HFFc6 (cell line): ENCODE results near the gene ROBO4. TPM values are rescaled to one million over a fixed set of nuclear protein-coding genes. Genes with fewer than 3 reads are reported as not detected.

ENCODE experiments used
- DNase-seq: peaks from one replicate; pipeline ENCODE4 v3.0.0-alpha.2; 2018
- H3K27ac Mint-ChIP-seq: 2 replicates; pipeline ENCODE4 v1.8.0; 2020; ENCODE audit warnings: mild to moderate bottlenecking, mixed read lengths
- H3K27me3 Mint-ChIP-seq: 2 replicates; pipeline ENCODE4 v1.8.0; 2021; ENCODE audit warnings: mild to moderate bottlenecking, moderate library complexity, mixed read lengths; ENCODE audit not compliant: insufficient read depth
- H3K36me3 Mint-ChIP-seq: 2 replicates; pipeline ENCODE4 v1.8.0; 2021; ENCODE audit warnings: low read depth, mixed read lengths
- H3K4me1 Mint-ChIP-seq: 2 replicates; pipeline ENCODE4 v1.8.0; 2020; ENCODE audit warnings: low read depth, mixed read lengths
- H3K4me3 Mint-ChIP-seq: 2 replicates; pipeline ENCODE4 v1.8.0; 2020; ENCODE audit warnings: mild to moderate bottlenecking, moderate library complexity, mixed read lengths
- H3K9me3 Mint-ChIP-seq: 2 replicates; pipeline ENCODE4 v1.8.0; 2020; ENCODE audit warnings: mild to moderate bottlenecking, mixed read lengths
- CTCF ChIP-seq: fragments of 200-600 bp; sonication (generic); IDR thresholded peaks from 2 replicates; pipeline ENCODE4 v1.5.0; 2021; ENCODE audit warnings: antibody characterized with exemption, mild to moderate bottlenecking
- total RNA-seq, 6 experiments: library from RNA; stranded (reverse); fragmentation: NEBNext Ultra II Directional; extraction: Animal tissue kit (Norgen Biotek cat#: 25700); gene quantifications; 2 replicates in 1 of 6; 3 replicates in 5 of 6; pipeline ENCODE4 v1.2.3, GENCODE V29; 2021

ROBO4 gene
- total RNA-seq, 6 experiments from 2014 or later: 0.46 to 0.63 (median 0.56) TPM

- DNase-seq: no peak
- no peaks in the 10 kb centered on the region for H3K9me3 Mint-ChIP-seq
- no peaks in the 10 kb centered on the region for H3K27me3 Mint-ChIP-seq
- peaks cover 22% of the 10 kb centered on the region for H3K4me1 Mint-ChIP-seq
- H3K27ac Mint-ChIP-seq: no peak overlapping the region
- TF ChIP-seq CTCF: no peak
- no peak overlapping the region for H3K4me3 Mint-ChIP-seq
- no peaks in the 10 kb centered on the region for H3K36me3 Mint-ChIP-seq
Observed at GRCh38 chr11:124937336-124937935, 39.8 kb upstream of the ROBO4 start.

- TF ChIP-seq CTCF: no peak
- H3K27ac Mint-ChIP-seq: no peak within 1 kb of the TSS
- no peaks in the 10 kb centered on the region; the same call in 1 of the 2 replicates for H3K27me3 Mint-ChIP-seq
- DNase-seq: no peak
- H3K36me3 Mint-ChIP-seq: no peaks in the 10 kb centered on the region
- H3K9me3 Mint-ChIP-seq: no peaks in the 10 kb centered on the region
- peaks cover 22% of the 10 kb centered on the region for H3K4me1 Mint-ChIP-seq
- no peak within 1 kb of the TSS for H3K4me3 Mint-ChIP-seq
Observed at GRCh38 chr11:124935548-124936514, 38.2 kb upstream of the ROBO4 start, which contains the start of gene HEPACAM. TSS of gene HEPACAM (minus strand) at chr11:124936047. CDS start at chr11:124936006, 41 bp downstream.

GRCh38 chr11:124934862-124935547 lies 37.3 kb upstream of the ROBO4 start:
- peaks cover 22% of the 10 kb centered on the region for H3K4me1 Mint-ChIP-seq
- H3K36me3 Mint-ChIP-seq: no peaks in the 10 kb centered on the region
- TF ChIP-seq CTCF: peak; percentile 57
- no peak overlapping the region for H3K4me3 Mint-ChIP-seq
- H3K27me3 Mint-ChIP-seq: no peaks in the 10 kb centered on the region; the same call in 1 of the 2 replicates
- H3K27ac Mint-ChIP-seq: no peak overlapping the region
- H3K9me3 Mint-ChIP-seq: no peaks in the 10 kb centered on the region
- DNase-seq: peak; percentile 78

GRCh38 chr11:124930799-124931198 lies 33.1 kb upstream of the ROBO4 start:
- Mint-ChIP-seq H3K4me3 (no peak overlapping the region), H3K27me3 (no peaks in the 10 kb centered on the region; the same call in 1 of the 2 replicates), H3K36me3 (no peaks in the 10 kb centered on the region), H3K4me1 (0 out of 2 replicates have a peak, but pooled peaks cover 2% of the 10 kb centered on the region), H3K27ac (no peak overlapping the region), H3K9me3 (no peaks in the 10 kb centered on the region)
- no peak for DNase-seq
- no peak for TF ChIP-seq CTCF

- no peak overlapping the region for H3K27ac Mint-ChIP-seq
- no peaks in the 10 kb centered on the region; the same call in none of the 2 replicates for H3K27me3 Mint-ChIP-seq
- no peaks in the 10 kb centered on the region for H3K9me3 Mint-ChIP-seq
- no peak overlapping the region for H3K4me3 Mint-ChIP-seq
- DNase-seq: no peak
- H3K4me1 Mint-ChIP-seq: no peaks in the 10 kb centered on the region
- TF ChIP-seq CTCF: no peak
- H3K36me3 Mint-ChIP-seq: no peaks in the 10 kb centered on the region
Observed at GRCh38 chr11:124928942-124929665, 31.4 kb upstream of the ROBO4 start.
